ENCODE results near the gene TFAM.

Gene TFAM

DNA sequence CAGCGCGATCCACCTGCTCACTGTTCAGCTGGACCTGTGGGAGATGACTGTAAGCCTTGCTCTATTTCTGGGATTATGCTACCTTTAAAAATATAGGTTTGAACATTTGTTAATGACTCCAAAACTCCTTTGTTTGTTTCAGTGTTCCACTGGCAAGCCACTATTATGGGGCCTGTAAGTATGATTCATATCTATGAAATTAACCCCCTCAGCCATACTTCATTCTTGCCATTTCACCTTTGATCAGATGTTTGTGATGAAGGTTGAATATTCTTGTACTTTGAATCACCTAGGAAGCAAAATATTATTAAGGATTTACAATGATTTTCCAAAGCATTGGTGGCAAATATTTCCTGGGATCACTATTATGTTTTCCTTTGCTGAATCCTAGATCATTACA lies 23.9 kb upstream of the TFAM start:
- Histone ChIP-seq H3K79me2 (ENCODE audit: low read length) (no peaks in the 10 kb centered on the region), H3K27ac (ENCODE audit: low read length) (no peak overlapping the region), H4K20me1 (ENCODE audit: insufficient read depth, low read length) (no peaks in the 10 kb centered on the region), H3K36me3 (replicated peaks; ENCODE audit: low read depth, low read length) (no peaks in the 10 kb centered on the region), H2AFZ (ENCODE audit: low read depth, low read length) (no peak overlapping the region), H3K4me3 (ENCODE audit: low read length) (no peak overlapping the region), H3K9ac (ENCODE audit: low read length) (no peak overlapping the region), H3K9me3 (ENCODE audit: insufficient read depth, low read length) (no peaks in the 10 kb centered on the region), H3K4me2 (ENCODE audit: low read length) (no peak overlapping the region), H3K27me3 (ENCODE audit: low read depth, low read length) (no peaks in the 10 kb centered on the region), H3K4me1 (ENCODE audit: low read length) (no peaks in the 10 kb centered on the region)
- TF ChIP-seq, protein P1, sequence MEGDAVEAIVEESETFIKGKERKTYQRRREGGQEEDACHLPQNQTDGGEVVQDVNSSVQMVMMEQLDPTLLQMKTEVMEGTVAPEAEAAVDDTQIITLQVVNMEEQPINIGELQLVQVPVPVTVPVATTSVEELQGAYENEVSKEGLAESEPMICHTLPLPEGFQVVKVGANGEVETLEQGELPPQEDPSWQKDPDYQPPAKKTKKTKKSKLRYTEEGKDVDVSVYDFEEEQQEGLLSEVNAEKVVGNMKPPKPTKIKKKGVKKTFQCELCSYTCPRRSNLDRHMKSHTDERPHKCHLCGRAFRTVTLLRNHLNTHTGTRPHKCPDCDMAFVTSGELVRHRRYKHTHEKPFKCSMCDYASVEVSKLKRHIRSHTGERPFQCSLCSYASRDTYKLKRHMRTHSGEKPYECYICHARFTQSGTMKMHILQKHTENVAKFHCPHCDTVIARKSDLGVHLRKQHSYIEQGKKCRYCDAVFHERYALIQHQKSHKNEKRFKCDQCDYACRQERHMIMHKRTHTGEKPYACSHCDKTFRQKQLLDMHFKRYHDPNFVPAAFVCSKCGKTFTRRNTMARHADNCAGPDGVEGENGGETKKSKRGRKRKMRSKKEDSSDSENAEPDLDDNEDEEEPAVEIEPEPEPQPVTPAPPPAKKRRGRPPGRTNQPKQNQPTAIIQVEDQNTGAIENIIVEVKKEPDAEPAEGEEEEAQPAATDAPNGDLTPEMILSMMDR (IDR thresholded peaks at IDR 0.05; ENCODE audit: low read depth, low read length) = no peak
- TF ChIP-seq EZH2phosphoT487 (IDR thresholded peaks at IDR 0.05; ENCODE audit: low read depth) = no peak

DNA sequence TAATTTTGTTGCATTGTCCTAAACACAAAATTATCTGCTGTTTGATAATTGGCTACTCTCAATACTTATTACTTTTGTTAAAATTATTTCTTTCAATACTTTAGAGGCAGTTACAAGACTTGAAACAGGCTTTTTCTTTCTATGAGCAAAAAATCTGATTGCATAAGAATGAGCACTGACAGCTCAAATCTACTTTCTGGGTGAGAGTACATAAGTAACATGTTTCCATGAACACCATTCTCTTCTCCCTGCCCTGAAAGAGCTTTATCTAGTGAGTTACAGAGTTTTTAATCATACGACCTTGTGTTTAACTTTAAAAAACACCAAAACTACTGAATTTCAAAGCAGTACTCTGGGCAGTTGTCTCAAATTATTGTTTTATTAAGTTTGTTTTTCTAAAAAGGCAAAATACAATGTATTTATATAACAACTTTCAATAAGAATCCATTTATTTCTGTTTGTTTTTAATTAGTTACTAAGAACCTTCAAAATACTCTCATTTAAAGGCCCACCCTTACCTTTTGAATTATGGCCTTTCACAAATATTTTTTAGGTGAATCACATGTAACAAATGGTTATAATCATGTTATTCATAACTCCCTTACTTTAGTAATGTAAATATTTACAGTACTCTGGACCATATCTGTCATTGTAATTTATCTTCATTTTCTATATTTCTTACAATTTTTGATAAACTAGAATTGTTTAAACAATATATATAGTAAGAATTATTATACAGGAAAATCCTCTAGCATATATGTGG lies 23.0 kb upstream of the TFAM start:
- Histone ChIP-seq H2AFZ (ENCODE audit: low read depth, low read length) (no peak overlapping the region), H3K36me3 (replicated peaks; ENCODE audit: low read depth, low read length) (no peaks in the 10 kb centered on the region), H3K9ac (ENCODE audit: low read length) (no peak overlapping the region), H3K4me2 (ENCODE audit: low read length) (no peak overlapping the region), H3K9me3 (ENCODE audit: insufficient read depth, low read length) (no peaks in the 10 kb centered on the region), H3K27ac (ENCODE audit: low read length) (no peak overlapping the region), H3K4me3 (ENCODE audit: low read length) (no peak overlapping the region), H3K79me2 (ENCODE audit: low read length) (no peaks in the 10 kb centered on the region), H3K27me3 (ENCODE audit: low read depth, low read length) (no peaks in the 10 kb centered on the region), H3K4me1 (ENCODE audit: low read length) (no peaks in the 10 kb centered on the region), H4K20me1 (ENCODE audit: insufficient read depth, low read length) (no peaks in the 10 kb centered on the region)
- TF ChIP-seq EZH2phosphoT487 (IDR thresholded peaks at IDR 0.05; ENCODE audit: low read depth) = no peak
- TF ChIP-seq, protein P1 (IDR thresholded peaks at IDR 0.05; ENCODE audit: low read depth, low read length) = no peak

DNA sequence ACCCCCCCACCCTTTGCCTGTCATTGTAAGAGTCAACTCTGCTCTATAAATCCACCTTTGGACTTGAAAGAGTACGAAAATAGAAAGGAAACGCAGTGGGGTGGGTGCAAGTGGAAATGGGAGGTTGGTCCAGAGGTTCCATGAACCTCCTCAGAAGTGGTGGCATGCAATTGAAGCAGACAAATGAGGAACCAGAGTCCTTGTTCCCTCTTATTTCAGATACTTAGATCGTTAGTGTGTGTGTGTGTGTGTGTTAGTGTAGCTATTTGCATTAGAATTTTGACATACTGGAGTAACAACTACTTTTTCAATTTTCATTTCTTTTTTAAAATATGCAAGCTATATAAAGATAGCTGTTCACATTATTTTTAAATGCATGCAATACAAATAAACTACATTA lies 18.1 kb upstream of the TFAM start:
- Histone ChIP-seq H3K4me3 (ENCODE audit: low read length) (no peak overlapping the region), H3K79me2 (ENCODE audit: low read length) (no peaks in the 10 kb centered on the region), H3K36me3 (replicated peaks; ENCODE audit: low read depth, low read length) (no peaks in the 10 kb centered on the region), H3K27me3 (ENCODE audit: low read depth, low read length) (no peaks in the 10 kb centered on the region), H4K20me1 (ENCODE audit: insufficient read depth, low read length) (no peaks in the 10 kb centered on the region), H2AFZ (ENCODE audit: low read depth, low read length) (no peak overlapping the region), H3K9ac (ENCODE audit: low read length) (no peak overlapping the region), H3K27ac (ENCODE audit: low read length) (no peak overlapping the region), H3K4me2 (ENCODE audit: low read length) (no peak overlapping the region), H3K4me1 (ENCODE audit: low read length) (peaks cover 5% of the 10 kb centered on the region), H3K9me3 (ENCODE audit: insufficient read depth, low read length) (no peaks in the 10 kb centered on the region)
- TF ChIP-seq EZH2phosphoT487 (IDR thresholded peaks at IDR 0.05; ENCODE audit: low read depth) = no peak
- TF ChIP-seq, protein P1 (IDR thresholded peaks at IDR 0.05; ENCODE audit: low read depth, low read length) = no peak

DNA sequence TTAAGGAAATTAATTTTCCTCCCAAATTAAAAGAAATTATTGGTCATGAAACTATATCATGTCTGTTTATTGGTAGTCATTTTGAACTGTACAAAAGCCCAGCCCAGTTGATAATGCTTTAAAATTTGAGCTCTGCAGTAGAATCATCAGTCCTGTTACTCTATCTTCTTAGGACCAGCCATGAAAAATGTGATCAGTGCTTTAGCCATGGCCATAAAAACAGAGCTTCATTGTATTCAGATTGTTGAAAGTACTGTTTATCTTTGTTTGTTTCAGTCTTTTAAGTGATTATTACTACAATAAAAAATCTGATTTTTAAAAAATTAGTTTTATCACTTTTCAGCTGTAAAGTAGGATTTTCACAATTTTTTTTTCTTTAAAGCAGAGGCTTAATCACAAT lies 13.7 kb upstream of the TFAM start:
- Histone ChIP-seq H3K9ac (ENCODE audit: low read length) (no peak overlapping the region), H3K27me3 (ENCODE audit: low read depth, low read length) (no peaks in the 10 kb centered on the region), H3K79me2 (ENCODE audit: low read length) (no peaks in the 10 kb centered on the region), H4K20me1 (ENCODE audit: insufficient read depth, low read length) (no peaks in the 10 kb centered on the region), H3K9me3 (ENCODE audit: insufficient read depth, low read length) (no peaks in the 10 kb centered on the region), H3K4me1 (ENCODE audit: low read length) (peaks cover 23% of the 10 kb centered on the region), H3K4me3 (ENCODE audit: low read length) (no peak overlapping the region), H3K36me3 (replicated peaks; ENCODE audit: low read depth, low read length) (no peaks in the 10 kb centered on the region), H3K4me2 (ENCODE audit: low read length) (peak overlapping the region; percentile 12; the same call in 1 of the 2 replicates), H2AFZ (ENCODE audit: low read depth, low read length) (no peak overlapping the region), H3K27ac (ENCODE audit: low read length) (no peak overlapping the region)
- no peak for TF ChIP-seq EZH2phosphoT487 (IDR thresholded peaks at IDR 0.05; ENCODE audit: low read depth)
- TF ChIP-seq, protein P1 (IDR thresholded peaks at IDR 0.05; ENCODE audit: low read depth, low read length) = no peak

All from OCI-LY3 (cell line).